NCI-H2196 treated with DMSO at 0.1 percent for 48 hours (cell line): Measurements from ENCODE around the gene AFG3L2.
A peak's percentile ranks its signal among the peaks of the same experiment; 100 is the strongest.

Source experiments
- DNase-seq: peaks from one replicate; lab custom pipeline; 2025; ENCODE audit not compliant: unreplicated experiment; lab: John Stamatoyannopoulos, UW

Gene AFG3L2

DNA sequence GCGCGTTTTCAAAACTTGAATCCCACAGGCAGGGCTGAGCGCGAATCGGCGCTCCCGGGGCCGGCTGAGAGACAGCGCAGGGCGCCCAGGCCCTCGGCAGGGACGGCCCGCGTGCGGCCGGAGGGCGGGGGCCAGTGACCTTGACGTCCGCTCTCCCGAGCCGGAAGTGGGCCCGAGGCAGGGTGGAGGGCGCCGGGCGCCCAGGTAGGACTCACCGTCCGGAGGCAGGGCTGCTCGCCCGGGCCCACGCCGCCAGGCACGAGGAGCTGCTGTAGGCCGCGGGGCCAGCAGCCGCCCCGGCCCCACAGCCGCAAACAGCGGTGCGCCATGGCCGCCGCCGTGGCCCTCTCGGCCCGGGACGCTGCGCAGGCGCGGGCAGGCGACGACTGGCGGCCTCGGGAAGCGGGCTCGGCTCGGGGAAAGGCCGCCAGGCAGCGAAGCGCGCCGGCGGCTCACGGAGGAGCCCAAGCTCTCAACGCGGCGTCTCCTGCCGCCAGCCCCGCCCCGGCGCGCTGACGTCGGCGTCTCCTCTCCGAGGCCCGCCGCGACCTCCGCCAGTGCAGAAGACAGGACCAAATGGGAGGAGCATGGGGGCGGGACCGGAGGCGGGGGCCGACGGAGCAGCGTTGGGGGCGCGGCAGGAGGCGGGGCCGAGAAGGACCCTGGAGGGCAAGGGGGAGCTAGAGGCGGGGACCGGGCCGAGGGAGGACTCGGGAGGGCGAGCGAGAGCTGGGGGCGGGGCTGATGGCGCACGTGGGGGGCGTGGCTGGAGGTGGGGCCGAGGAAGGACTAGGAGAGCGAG, at the start of gene AFG3L2:
TSS of gene AFG3L2 (minus strand) at position 474 of the 802 bp plus-strand sequence. CDS start at position 329, 145 bp downstream.
- peak; percentile 99 for DNase-seq

- no peak for DNase-seq
Measured at GRCh38 chr18:12424252-12424651, 47.2 kb upstream of the AFG3L2 start.

DNA sequence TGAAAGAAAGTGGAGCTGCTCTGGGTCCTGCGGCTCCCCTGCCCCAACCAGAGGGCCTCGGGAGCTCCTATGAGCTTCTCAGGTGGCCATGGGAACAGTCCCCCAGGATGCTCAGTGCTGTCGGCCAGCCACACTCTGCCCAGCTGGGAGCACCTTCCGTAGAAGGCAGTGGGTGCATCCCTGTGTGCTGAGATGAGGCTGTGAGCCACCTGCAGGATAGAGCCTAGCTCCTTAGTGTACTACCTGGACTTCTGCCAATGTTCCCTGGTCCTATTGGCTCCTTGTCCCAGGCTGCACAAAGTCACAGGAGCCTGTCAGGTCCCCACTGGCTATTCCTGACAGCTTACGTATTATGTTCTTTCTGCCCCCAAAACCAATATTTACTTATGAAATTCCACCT, 46.8 kb upstream of the AFG3L2 start:
- peak; percentile 57 for DNase-seq

- DNase-seq = no peak
Measured at GRCh38 chr18:12423393-12423792, 46.4 kb upstream of the AFG3L2 start.

- DNase-seq = peak; percentile 25
Measured at GRCh38 chr18:12422936-12423335, 45.9 kb upstream of the AFG3L2 start.

DNA sequence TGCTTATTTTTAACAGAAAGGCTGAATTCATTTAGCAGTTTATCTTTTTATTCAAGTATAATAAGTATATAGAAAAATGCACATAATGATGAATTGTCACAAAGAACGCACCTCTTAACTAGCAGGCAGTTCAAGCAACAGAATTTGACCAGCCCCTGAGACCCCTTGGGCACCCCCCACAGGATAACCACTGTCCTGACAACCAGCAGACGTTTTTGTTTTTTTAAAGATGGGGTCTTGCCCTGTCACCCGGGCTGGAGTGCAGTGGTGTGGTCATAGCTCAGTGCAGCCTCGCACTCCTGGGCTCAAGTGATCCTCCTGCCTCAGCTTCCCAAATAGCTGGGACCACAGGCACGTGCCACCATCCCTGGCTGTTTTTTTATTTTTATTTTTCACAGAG, 44.7 kb upstream of the AFG3L2 start:
- DNase-seq = no peak

DNA sequence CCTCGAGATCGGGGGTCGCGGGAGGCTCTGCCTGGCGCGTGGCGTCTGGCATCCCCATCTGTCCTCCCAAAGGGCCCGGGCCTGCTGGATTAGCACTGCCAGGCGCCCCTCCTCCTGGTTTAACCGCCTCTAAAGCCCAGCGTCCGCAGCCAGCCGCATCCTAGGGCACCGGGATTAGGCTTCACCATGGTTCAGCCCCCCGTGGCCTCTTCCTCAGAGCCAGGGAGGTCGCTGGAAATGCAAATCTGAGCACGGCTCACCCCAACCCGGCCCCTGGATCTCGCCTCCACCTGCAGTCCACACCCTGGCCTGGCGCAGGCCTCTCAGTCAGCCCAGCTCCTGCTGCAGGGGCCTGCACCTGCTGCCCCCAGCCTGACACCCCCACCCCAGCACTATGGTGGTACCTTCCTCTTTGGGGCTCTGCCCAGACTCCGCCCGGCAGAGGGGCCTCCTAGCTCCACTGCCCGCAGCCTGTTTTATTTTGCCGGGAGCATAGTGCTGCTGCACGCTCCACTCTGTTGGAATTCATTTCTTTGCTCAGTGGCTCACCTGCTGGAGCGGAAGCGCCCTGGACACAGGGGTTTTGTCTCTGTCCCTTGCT, 43.9 kb upstream of the AFG3L2 start:
- no peak for DNase-seq

GRCh38 chr18:12417687-12418086, 40.7 kb upstream of the AFG3L2 start:
- no peak for DNase-seq

GRCh38 chr18:12416098-12416729, 39.2 kb upstream of the AFG3L2 start:
- no peak for DNase-seq

GRCh38 chr18:12411456-12411855, 34.4 kb upstream of the AFG3L2 start:
- no peak for DNase-seq

- peak; percentile 47 for DNase-seq
Measured at GRCh38 chr18:12410747-12411146, 33.7 kb upstream of the AFG3L2 start.

DNA sequence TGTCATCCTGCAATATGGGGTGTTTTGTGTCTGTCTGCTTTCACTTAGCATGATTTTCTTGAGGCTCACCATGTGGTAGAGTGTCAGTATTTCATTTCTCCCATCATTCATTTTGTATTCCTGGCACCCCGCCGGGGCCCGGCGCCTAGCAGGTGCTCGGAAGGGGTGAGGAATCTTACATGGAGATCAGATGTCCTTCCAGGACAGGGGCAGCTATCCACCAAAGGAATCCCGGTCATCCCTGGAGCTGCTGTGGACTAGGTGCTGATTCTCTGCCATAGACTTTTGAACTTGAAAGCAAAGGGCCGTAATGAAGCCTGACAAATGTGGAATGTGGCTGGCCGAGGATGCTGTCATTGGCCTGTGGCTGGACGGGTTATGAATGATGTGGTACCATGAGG, 33.1 kb upstream of the AFG3L2 start:
- DNase-seq = no peak

DNA sequence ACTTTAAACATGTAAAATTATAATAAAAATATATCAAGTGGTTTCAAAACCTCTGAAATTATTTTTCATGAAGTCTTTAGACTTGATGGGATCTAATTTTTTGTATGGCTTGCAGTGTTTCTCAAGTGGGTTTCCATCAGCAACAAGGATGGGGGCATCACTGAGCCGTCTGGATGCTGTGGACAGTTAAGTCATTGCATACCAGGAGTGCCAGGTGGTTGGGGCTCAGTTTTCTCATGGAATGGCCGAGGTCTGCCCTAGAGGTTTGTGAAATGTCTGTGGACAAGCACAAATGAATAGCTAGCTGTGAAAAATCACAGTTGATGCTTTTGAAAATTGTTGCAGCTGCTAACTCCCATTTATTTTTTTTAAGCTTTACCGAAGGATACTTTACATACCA, 32.4 kb upstream of the AFG3L2 start:
- no peak for DNase-seq

GRCh38 chr18:12408247-12408869, 31.3 kb upstream of the AFG3L2 start:
- no peak for DNase-seq

- DNase-seq = no peak
Measured at GRCh38 chr18:12406371-12407111, 29.5 kb upstream of the AFG3L2 start.

DNA sequence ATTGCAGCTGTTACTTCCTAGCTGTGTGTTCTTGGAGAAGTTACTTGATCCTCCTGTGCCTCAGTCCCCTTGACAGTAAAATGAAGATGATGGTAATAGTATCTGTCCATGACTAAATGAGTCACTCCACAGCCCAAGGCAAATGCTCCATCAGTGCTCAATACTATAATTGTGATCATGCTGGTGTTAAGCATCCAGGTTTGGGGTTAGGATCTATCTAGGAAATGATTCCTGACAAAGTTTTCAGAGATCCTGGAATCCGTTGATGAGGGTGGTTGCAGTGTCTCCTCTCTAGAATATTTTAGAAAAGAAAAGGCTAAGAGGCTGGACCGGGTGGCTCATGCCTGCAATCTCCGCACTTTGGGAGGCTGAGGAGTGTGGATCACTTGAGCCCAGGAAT, 28.0 kb upstream of the AFG3L2 start:
- DNase-seq = no peak

GRCh38 chr18:12403601-12404506, 26.8 kb upstream of the AFG3L2 start:
- no peak for DNase-seq

GRCh38 chr18:12401881-12402280, 24.9 kb upstream of the AFG3L2 start:
- no peak for DNase-seq

GRCh38 chr18:12399231-12399630, 22.2 kb upstream of the AFG3L2 start:
- no peak for DNase-seq

- DNase-seq = no peak
Measured at GRCh38 chr18:12398625-12399024, 21.6 kb upstream of the AFG3L2 start.
